NCI-H146 treated with DMSO at 0.1 percent for 48 hours (cell line): ENCODE data around the gene TUBB2A.
A peak's percentile ranks its signal among the peaks of the same experiment; 100 is the strongest.
"Not testable (repeated sequence)": the region's sequence is repeated elsewhere in the genome, so short reads cannot be mapped to it uniquely, and the experiment has no call there.

Experiments used
- DNase-seq: peaks from one replicate; lab custom pipeline; 2025; ENCODE audit not compliant: unreplicated experiment; lab: John Stamatoyannopoulos, UW

TUBB2A gene

DNA sequence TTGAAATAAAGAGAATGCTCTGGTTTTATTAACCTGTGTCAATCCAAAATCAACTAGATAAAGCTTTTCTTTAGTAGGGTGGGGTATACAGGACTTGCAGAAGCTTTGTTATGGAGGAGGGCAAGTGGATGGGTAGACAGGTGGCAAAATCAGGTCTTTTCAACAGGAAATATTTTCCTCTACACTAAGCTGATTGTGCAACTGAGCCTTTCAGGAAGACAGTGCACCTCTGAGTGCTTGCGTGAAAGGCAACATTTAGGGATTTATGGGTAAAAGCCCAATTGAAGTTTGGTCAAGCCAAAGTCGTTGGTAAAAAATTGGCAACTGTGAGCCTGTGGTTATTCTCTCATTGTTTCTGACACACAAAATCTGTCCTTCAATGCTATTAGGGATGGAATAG lies 23.8 kb upstream of the TUBB2A start:
- no peak for DNase-seq

GRCh38 chr6:3179945-3180344 lies 22.6 kb upstream of the TUBB2A start:
- not testable (repeated sequence) for DNase-seq

DNA sequence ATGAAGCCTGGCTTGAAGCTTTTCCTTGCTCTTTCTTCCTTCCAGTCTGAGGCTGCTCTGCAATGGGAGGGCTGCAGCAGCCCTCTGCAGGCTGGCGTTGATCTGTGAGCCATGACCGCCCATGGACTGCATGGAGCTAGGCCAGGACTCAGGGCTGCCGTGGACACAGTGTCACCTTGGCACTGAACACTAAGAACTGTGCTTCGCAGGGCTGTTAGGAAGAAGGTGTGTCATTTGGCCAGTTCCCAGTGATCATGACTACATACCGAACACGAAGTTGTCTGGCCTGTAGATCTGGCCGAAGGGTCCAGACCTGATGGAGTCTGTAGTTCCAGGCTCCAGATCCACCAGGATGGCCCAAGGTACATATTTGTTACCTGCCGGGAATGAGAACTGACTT lies 21.3 kb upstream of the TUBB2A start:
- DNase-seq: not testable (repeated sequence)

DNA sequence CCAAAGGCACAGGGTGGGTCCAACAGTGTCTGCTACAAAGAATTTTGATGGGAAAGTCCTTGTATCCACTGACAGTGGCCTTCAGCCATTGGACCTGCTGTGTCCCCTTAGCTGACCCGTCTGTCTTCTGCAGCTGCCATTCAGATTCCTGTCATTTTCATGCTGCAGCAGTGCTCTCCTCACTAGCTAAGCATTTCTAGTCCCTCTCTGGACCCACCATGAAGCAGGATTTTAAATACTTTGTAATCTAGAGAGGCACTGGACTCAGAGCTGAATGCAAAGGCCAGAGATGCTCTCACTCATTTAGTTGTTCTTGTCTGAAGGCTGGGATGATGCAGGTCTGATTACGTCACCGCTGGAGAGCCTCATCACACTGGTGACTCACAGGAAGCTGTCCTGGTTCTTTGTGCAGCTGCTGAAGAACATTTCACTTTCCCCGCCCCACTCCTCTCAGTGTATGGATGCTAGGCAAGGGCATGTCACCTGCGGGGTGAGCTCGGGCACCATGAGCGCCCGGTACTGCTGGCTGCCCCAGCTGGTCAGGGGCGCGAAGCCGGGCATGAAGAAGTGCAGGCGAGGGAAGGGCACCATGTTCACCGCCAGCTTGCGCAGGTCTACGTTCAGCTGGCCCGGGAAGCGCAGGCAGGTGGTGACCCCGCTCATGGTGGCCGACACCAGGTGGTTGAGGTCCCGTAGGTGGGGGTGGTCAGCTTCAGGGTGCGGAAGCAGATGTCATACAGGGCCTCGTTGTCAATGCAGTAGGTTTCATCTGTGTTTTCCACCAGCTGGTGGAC lies 19.4 kb upstream of the TUBB2A start:
- peak; percentile 52 for DNase-seq

- DNase-seq: no peak
Measured at GRCh38 chr6:3175715-3176402, 18.5 kb upstream of the TUBB2A start.

DNA sequence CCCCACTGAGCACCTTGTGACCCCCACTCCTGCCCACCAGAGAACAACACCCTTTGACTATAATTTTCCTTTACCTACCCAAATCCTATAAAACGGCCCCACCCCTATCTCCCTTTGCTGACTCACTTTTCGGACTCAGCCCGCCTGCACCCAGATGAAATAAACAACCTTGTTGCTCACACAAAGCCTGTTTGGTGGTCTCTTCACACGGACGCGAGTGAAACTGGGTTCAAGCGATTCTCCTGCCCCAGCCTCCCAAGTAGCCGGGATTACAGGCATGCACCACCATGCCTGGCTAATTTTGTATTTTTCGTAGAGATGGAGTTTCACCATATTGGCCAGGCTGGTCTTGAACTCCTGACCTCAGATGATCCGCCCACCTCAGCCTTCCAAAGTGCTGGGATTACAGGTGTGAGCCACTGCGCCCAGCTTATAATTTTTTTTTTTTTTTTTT lies 16.3 kb upstream of the TUBB2A start:
- DNase-seq: not testable (repeated sequence)

DNA sequence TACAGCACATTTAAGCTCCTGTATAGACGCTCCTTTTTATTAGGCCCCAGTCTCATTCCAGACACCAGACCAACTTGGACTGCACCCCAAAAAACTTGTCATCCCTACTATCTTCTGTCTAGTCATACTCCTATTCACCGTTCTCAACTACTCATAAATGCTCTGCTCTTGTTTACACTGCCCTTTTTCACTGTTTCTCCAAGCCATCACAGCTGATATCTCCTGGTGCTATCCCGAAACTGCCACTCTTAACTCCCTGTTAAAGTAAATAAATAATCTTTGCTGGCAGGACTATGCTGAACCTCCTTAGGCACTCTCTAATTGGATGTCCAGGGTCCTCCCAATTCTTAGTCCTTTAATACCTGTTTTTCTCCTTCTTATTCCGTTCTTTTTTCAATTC lies 15.4 kb upstream of the TUBB2A start:
- DNase-seq: not testable (repeated sequence)

DNA sequence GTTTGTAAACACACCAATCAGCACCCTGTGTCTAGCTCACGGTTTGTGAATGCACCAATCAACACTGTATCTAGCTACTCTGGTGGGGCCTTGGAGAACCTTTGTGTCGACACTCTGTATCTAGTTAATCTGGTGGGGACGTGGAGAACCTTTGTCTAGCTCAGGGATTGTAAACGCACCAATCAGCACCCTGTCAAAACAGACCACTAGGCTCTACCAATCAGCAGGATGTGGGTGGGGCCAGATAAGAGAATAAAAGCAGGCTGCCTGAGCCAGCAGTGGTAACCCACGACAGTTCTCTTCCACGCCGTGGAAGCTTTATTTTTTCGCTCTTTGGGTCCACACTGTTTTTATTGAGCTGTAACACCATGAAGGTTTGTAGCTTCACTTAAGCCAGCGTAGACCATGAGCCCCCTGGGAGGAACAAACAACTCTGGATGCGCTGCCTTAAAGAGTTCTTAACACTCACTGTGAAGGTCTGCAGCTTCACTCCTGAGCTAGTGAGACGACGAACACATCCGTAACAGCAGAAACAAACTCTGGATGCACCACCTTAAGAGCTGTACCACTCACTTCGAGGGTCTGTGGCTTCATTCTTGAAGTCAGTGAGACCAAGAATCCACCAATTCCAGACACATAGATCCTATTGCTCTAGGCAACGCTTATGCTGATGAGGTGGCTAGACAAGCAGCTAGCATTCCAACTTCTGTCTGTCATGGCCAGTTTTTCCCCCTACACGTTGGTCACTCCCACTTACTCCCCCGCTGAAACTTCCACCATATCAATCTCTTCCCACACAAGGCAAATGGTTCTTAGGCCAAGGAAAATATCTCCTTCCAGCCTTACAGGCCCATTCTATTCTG lies 14.2 kb upstream of the TUBB2A start:
- not testable (repeated sequence) for DNase-seq

DNA sequence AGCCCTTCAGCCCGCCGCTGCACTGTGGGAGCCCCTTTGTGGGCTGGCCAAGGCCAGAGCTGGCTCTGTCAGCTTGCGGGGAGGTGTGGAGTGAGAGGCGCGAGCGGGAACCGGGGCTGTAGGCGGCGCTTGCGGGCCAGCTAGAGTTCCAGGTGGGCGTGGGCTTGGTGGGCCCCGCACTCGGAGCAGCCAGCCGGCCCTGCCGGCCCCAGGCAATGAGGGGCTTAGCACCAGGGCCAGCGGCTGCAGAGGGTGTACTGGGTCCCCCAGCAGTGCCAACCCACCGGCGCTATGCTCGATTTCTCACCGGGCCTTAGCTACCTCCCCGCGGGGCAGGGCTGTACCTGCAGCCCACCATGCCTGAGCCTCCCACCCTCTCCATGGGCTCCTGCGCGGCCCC lies 13.3 kb upstream of the TUBB2A start:
- not testable (repeated sequence) for DNase-seq

DNA sequence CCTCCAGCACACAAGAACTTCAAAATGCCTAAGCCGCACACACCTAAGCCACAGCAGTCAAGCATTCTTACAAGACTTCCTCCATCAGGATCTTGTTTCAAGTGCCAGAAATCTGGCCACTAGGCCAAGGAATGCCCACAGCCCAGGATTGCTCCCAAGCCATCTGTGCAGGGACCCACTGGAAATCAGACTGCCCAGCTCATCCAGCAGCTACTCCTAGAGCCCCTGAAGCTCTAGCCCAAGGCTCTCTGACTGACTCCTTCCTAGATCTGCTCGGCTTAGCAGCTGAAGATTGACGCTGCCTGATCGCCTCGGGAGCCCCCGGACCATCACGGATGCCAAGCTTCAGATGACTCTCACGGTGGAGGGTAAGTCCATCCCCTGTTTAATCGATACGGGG lies 10.7 kb upstream of the TUBB2A start:
- not testable (repeated sequence) for DNase-seq

DNA sequence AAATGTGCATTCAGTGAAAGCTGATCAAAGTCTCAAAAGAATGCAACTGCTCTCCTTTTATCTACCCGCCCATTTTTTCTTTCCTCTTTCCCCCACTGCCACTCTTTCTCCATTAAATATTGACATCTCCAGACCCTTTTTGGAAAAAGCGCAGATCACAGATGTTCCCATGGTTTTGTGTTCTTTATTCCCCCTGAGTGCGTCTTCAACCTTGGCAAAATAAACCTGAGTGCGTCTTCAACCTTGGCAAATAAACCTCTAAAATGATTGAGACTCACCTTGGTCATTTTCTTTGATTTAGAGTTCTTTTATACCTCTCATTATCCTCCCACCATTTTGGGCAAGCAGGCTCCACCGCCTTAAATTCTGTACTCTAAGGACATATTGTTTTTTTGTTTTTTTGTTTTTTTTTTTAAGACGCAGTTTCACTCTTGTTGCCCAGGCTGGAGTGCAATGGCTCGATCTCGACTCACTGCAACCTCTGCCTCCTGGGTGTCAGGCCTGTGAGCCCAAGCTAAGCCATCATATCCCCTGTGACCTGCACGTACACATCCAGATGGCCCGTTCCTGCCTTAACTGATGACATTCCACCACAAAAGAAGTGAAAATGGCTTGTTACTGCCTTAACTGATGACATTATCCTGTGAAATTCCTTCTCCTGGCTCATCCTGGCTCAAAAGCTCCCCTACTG lies 9.3 kb upstream of the TUBB2A start:
- not testable (repeated sequence) for DNase-seq

- no peak for DNase-seq
Measured at GRCh38 chr6:3165631-3166534, 8.5 kb upstream of the TUBB2A start.

DNA sequence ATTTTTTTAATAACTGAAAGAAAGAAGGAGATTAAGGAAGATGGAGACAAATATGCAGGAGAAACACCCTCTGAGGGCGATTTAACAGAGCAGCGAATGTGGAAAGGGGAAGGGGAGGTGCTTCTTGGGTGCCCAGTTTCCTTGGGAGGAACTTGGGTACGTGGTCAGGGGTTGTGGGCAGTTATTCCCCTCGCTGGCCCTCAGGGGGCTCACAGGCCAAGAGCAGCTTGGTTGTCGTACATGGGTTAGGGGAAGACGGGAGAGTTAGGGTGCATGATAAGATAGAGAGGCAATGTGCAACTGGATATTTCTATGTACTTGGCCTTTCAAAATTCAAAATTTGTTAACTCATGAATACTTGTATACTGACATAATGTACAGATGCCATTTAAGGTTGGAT lies 7.0 kb upstream of the TUBB2A start:
- DNase-seq: no peak

DNA sequence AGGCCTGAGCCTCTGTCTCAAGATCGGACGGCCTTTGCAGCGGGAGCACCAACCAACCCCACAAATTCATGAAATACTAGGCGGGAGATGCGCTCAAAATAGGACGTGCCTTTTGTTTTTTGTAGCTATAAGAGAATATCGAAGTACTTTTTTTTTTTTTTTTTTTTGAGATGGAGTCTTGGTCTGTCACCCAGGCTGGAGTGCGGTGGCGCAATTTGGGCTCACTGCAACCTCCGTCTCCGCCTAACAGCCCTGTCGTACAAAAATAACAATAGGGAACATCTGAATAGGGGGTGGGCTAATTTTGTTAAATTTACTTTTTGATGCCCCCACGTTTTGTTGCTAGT lies 5.9 kb upstream of the TUBB2A start:
- no peak for DNase-seq

- DNase-seq: peak; percentile 88
Measured at GRCh38 chr6:3162565-3163247, 5.4 kb upstream of the TUBB2A start.

GRCh38 chr6:3162067-3162497 lies 4.7 kb upstream of the TUBB2A start:
- no peak for DNase-seq

DNA sequence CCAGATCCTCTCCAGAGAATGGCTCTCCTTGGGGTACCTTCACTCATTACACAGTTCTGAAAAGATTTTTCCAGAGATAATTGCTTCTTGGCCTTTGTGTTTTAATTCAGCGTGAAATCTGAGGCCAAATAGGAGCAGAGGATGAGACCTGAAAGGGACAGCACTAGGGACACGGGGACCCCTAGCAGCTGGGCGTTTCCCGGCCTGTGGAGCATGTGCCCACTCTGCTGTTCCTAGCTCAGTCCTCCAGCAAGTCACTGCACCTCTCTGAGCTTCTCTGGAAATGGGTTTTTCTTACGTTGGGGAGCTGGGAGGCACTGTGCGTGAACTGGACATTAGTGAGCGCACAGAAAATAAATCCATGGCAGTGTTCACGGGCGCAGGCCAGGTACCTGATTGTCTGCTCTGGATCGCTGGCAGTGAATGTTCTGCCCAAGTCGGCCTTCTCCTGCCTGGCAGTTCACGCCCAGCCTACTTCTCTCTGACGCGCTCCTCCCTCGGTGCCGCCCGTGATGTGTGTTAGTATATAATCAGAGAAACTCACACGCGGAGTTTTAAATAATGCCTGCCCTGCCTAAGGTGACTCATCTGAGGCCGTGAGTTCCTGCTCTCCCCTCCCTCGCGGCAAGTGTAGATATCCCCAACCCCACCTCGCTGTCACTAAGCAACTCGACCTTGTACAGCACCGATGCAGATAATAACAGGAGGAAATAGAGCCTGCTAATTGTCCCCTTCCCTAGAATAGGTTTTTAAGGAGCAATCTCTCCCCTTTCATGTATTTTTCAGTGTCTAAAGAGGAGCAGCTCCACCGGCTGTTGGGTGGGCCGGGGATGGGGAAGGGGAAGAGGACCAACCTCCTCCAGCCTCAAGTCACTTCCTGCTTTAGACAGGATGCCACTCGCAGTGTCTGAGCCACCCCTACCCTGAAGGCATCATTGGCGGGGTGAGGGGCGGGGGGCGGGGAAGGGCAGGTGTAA lies 2.7 kb upstream of the TUBB2A start:
- peak; percentile 65 for DNase-seq
